Ascending aorta (tissue), 2 donors: ENCODE measurements around the gene MFN2. TPM values are rescaled to one million over a fixed set of nuclear protein-coding genes. Genes with fewer than 3 reads are reported as not detected.

Experiments used
- DNase-seq, 2 donors: peaks; one replicate each; pipeline ENCODE4 v3.0.0-alpha.2; 2019; ENCODE audit warnings: low spot score in 2 of 2
- H3K27ac ChIP-seq, 2 donors: fragments of 200-600 bp; sonication (generic); one replicate each; pipeline ENCODE4 v1.5.1; 2016 to 2017; ENCODE audit warnings: mild to moderate bottlenecking in 1 of 2
- H3K27me3 ChIP-seq: fragments of 200-600 bp; sonication (generic); one replicate; pipeline ENCODE4 v1.5.1; 2017
- H3K36me3 ChIP-seq, 2 donors: fragments of 200-600 bp; sonication (generic); one replicate each; pipeline ENCODE4 v1.5.1; 2016
- H3K4me1 ChIP-seq, 2 donors: fragments of 200-600 bp; sonication (generic); one replicate each; pipeline ENCODE4 v1.5.1; 2016 to 2017; ENCODE audit warnings: mild to moderate bottlenecking in 1 of 2
- H3K4me3 ChIP-seq, 2 donors: fragments of 200-600 bp; sonication (generic); one replicate each; pipeline ENCODE4 v1.5.1; 2016 to 2017; ENCODE audit warnings: mild to moderate bottlenecking in 1 of 2
- H3K9me3 ChIP-seq, 2 donors: fragments of 200-600 bp; sonication (generic); one replicate each; pipeline ENCODE4 v1.5.1; 2016
- CTCF ChIP-seq, 3 experiments: fragments of 200-600 bp in 2 of 3; fragments of 450-650 bp in 1 of 3; sonication (generic) in 2 of 3; IDR thresholded peaks; one replicate each; pipeline ENCODE4 v1.5.1; 2016 to 2019; ENCODE audit warnings: antibody characterized with exemption in 3 of 3, mild to moderate bottlenecking in 1 of 3, moderate library complexity in 1 of 3
- intact Hi-C: fragments of 100-400 bp; cut with DNase I; formaldehyde crosslinking; loops from one replicate; pipeline ENCODE4 v1.15.1; 2023
- total RNA-seq: library from RNA; depleted of rRNA; stranded (reverse); fragments of >200 nt; gene quantifications from one replicate; pipeline ENCODE4 v1.1.0, GENCODE V29; 2016

Gene MFN2
- total RNA-seq, 1 donor from 2014 or later, result 85.6 TPM

GRCh38 chr1:11984576-11984975, 4.3 kb downstream of the MFN2 start:
- Histone ChIP-seq H3K9me3 (no peaks in the 10 kb centered on the region), H3K4me3 (no peak overlapping the region), H3K36me3 (peaks cover 22 to 51% of the 10 kb centered on the region in 2 donors), H3K4me1 (peaks cover 0 to 5% of the 10 kb centered on the region in 2 donors), H3K27me3 (no peaks in the 10 kb centered on the region), H3K27ac (no peak overlapping the region)
- intact Hi-C loops, result loop anchor here (5.0 kb wide), 1 partner anchor 147 kb away; no protein-coding TSS in a partner anchor
- DNase-seq, result no peak
- TF ChIP-seq CTCF (IDR thresholded peaks at IDR 0.05), result no peak

- Histone ChIP-seq H3K27me3 (no peaks in the 10 kb centered on the region), H3K27ac (no peak overlapping the region), H3K4me3 (no peak overlapping the region), H3K9me3 (no peaks in the 10 kb centered on the region), H3K4me1 (peaks cover 0 to 5% of the 10 kb centered on the region in 2 donors), H3K36me3 (peaks cover 27 to 57% of the 10 kb centered on the region in 2 donors)
- TF ChIP-seq CTCF (IDR thresholded peaks at IDR 0.05), result no peak
- no peak for DNase-seq
- intact Hi-C loops, result no loop called here
Observed at GRCh38 chr1:11985171-11985570, 4.9 kb downstream of the MFN2 start.

GRCh38 chr1:11985851-11986250, 5.6 kb downstream of the MFN2 start:
- DNase-seq, result no peak
- Histone ChIP-seq H3K4me1 (peaks cover 0 to 5% of the 10 kb centered on the region in 2 donors), H3K4me3 (no peak overlapping the region), H3K27me3 (no peaks in the 10 kb centered on the region), H3K9me3 (no peaks in the 10 kb centered on the region), H3K27ac (no peak overlapping the region), H3K36me3 (peaks cover 34 to 64% of the 10 kb centered on the region in 2 donors)
- TF ChIP-seq CTCF (IDR thresholded peaks at IDR 0.05), result no peak
- intact Hi-C loops, result no loop called here

- DNase-seq, result no peak
- Histone ChIP-seq H3K4me3 (no peak overlapping the region), H3K4me1 (no peaks in the 10 kb centered on the region), H3K9me3 (no peaks in the 10 kb centered on the region), H3K36me3 (peaks cover 49 to 66% of the 10 kb centered on the region in 2 donors), H3K27me3 (no peaks in the 10 kb centered on the region), H3K27ac (no peak overlapping the region)
- TF ChIP-seq CTCF (IDR thresholded peaks at IDR 0.05), result no peak
- intact Hi-C loops, result no loop called here
Observed at GRCh38 chr1:11989669-11990068, 9.4 kb downstream of the MFN2 start.

GRCh38 chr1:11990303-11991032, 10.2 kb downstream of the MFN2 start:
- no peak for DNase-seq
- Histone ChIP-seq H3K36me3 (peaks cover 54 to 66% of the 10 kb centered on the region in 2 donors), H3K27ac (no peak overlapping the region), H3K9me3 (no peaks in the 10 kb centered on the region), H3K4me1 (no peaks in the 10 kb centered on the region), H3K27me3 (no peaks in the 10 kb centered on the region), H3K4me3 (no peak overlapping the region)
- TF ChIP-seq CTCF (IDR thresholded peaks at IDR 0.05), result no peak
- intact Hi-C loops, result no loop called here
